SK-N-SH treated with all-trans-retinoic acid at 6 μM for 48 hours (cell line): Measurements from ENCODE around the gene SLC22A2.

ENCODE experiments used
- BACH2 ChIP-seq: fragments of 250-450 bp; sonication (Bioruptor Pico); IDR thresholded peaks from 2 replicates; pipeline ENCODE4 v1.9.0; 2021; ENCODE audit warnings: mild to moderate bottlenecking, borderline replicate concordance
- CSRNP3 ChIP-seq: fragments of 250-450 bp; sonication (Bioruptor Pico); IDR thresholded peaks from 2 replicates; pipeline ENCODE4 v1.5.1; 2021; ENCODE audit warnings: mild to moderate bottlenecking, moderate library complexity
- OSR1 ChIP-seq: fragments of 250-450 bp; sonication (Bioruptor Pico); IDR thresholded peaks from 2 replicates; pipeline ENCODE4 v1.8.0; 2022; ENCODE audit warnings: moderate library complexity, mild to moderate bottlenecking, inconsistent platforms
- RARB ChIP-seq: fragments of 250-450 bp; sonication (Bioruptor Pico); IDR thresholded peaks from 2 replicates; pipeline ENCODE4 v1.8.0; 2021; ENCODE audit warnings: mild to moderate bottlenecking, moderate library complexity
- TOX ChIP-seq: fragments of 250-450 bp; sonication (Bioruptor Pico); IDR thresholded peaks from 2 replicates; pipeline ENCODE4 v1.8.0; 2021; ENCODE audit warnings: mild to moderate bottlenecking, moderate library complexity, borderline replicate concordance
- ZNF8 ChIP-seq: fragments of 450-650 bp; formaldehyde crosslinking; IDR thresholded peaks from 2 replicates; pipeline ENCODE4 v1.5.0; 2020; ENCODE audit warnings: mild to moderate bottlenecking, moderate library complexity
- TF ChIP-seq, protein P1 (sequence below): fragments of 250-450 bp; sonication (Bioruptor Pico); IDR thresholded peaks from 2 replicates; pipeline ENCODE4 v1.5.1; 2020; ENCODE audit warnings: low read depth, mild to moderate bottlenecking, moderate library complexity
- TF ChIP-seq, protein P2 (sequence below): fragments of 250-450 bp; sonication (Bioruptor Pico); IDR thresholded peaks from 2 replicates; pipeline ENCODE4 v1.8.0; 2020; ENCODE audit warnings: mild to moderate bottlenecking, moderate library complexity, borderline replicate concordance

DNA sequence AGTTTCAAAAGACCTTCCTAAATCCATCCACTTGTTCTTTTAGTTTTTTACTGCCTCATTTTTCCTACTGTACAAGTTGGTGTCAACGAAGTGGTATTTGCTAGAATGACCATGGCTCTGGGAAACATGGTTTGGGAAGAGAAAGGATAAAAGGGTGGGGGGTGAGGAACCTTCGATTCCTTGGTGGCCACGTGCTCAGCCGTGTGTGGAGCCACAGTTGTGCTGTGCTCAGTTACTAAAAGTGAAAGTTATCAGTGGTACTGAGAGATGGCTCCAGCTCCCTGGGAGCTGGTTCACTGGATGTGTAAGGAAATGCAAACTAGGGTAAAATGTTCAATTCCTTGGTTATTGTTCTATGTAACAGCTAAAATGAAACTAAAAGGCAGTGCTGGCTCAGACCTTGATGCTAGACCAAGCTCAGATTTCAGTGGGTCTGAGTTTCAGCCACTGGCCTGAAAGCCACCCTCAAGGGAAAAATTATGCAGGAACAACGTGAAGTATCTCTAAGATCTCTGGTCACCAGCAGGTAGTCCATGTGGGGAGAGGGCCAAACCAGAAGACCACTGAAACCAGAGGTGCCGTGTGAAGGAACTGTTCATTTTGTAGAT lies 7.4 kb upstream of the SLC22A2 start:
- TF ChIP-seq OSR1 (CRISPR knock-in tag) (no peak), CSRNP3 (CRISPR knock-in tag) (no peak), RARB (CRISPR knock-in tag) (no peak), ZNF8 (CRISPR knock-in tag) (no peak), BACH2 (CRISPR knock-in tag) (no peak), TOX (CRISPR knock-in tag) (no peak)
- TF ChIP-seq, protein P1, sequence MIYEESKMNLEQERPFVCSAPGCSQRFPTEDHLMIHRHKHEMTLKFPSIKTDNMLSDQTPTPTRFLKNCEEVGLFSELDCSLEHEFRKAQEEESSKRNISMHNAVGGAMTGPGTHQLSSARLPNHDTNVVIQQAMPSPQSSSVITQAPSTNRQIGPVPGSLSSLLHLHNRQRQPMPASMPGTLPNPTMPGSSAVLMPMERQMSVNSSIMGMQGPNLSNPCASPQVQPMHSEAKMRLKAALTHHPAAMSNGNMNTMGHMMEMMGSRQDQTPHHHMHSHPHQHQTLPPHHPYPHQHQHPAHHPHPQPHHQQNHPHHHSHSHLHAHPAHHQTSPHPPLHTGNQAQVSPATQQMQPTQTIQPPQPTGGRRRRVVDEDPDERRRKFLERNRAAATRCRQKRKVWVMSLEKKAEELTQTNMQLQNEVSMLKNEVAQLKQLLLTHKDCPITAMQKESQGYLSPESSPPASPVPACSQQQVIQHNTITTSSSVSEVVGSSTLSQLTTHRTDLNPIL (CRISPR knock-in tag), result no peak
- TF ChIP-seq, protein P2, sequence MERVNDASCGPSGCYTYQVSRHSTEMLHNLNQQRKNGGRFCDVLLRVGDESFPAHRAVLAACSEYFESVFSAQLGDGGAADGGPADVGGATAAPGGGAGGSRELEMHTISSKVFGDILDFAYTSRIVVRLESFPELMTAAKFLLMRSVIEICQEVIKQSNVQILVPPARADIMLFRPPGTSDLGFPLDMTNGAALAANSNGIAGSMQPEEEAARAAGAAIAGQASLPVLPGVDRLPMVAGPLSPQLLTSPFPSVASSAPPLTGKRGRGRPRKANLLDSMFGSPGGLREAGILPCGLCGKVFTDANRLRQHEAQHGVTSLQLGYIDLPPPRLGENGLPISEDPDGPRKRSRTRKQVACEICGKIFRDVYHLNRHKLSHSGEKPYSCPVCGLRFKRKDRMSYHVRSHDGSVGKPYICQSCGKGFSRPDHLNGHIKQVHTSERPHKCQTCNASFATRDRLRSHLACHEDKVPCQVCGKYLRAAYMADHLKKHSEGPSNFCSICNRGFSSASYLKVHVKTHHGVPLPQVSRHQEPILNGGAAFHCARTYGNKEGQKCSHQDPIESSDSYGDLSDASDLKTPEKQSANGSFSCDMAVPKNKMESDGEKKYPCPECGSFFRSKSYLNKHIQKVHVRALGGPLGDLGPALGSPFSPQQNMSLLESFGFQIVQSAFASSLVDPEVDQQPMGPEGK (CRISPR knock-in tag), result no peak
